Measurements from ENCODE around the gene TESPA1.

The TESPA1 gene

DNA sequence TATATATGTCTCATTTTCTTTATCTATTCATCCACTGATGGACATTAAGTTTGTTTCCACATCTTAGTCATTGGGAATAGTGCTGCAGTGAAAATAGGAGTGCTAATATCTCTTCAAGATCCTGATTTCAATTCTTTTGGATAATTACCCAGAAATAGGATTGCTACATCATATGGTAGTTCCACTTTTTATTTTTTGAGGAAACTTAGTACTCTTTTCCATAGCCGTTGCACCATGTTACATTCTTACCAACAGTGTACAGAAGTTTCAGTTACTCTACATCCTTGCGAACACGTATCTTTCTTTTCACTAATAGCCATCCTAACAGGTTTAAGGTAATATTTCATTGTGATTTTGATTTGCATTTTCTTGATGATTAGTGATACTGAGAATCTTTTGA lies 29.8 kb downstream of the TESPA1 start:
- Histone ChIP-seq H4K20me1 (ENCODE audit: insufficient read depth, low read length) (no peaks in the 10 kb centered on the region), H3K36me3 (replicated peaks; ENCODE audit: low read depth, low read length) (peaks cover 10% of the 10 kb centered on the region), H3K9me3 (ENCODE audit: insufficient read depth, low read length) (no peaks in the 10 kb centered on the region), H3K27me3 (ENCODE audit: low read depth, low read length) (no peaks in the 10 kb centered on the region), H3K4me2 (ENCODE audit: low read length) (no peak overlapping the region), H2AFZ (ENCODE audit: low read depth, low read length) (no peak overlapping the region), H3K79me2 (ENCODE audit: low read length) (no peaks in the 10 kb centered on the region), H3K4me3 (ENCODE audit: low read length) (no peak overlapping the region), H3K4me1 (ENCODE audit: low read length) (peaks cover 12% of the 10 kb centered on the region), H3K9ac (ENCODE audit: low read length) (no peak overlapping the region), H3K27ac (ENCODE audit: low read length) (no peak overlapping the region)
- TF ChIP-seq EZH2phosphoT487 (IDR thresholded peaks at IDR 0.05; ENCODE audit: low read depth) (no peak), CTCF (IDR thresholded peaks at IDR 0.05; ENCODE audit: low read depth, low read length) (no peak)

GRCh38 chr12:54954228-54954627 lies 30.3 kb downstream of the TESPA1 start:
- H3K4me1 ChIP-seq (ENCODE audit: low read length): peaks cover 7% of the 10 kb centered on the region
- H3K4me2 ChIP-seq (ENCODE audit: low read length): no peak overlapping the region
- H3K36me3 ChIP-seq (replicated peaks; ENCODE audit: low read depth, low read length): peaks cover 13% of the 10 kb centered on the region

GRCh38 chr12:54950071-54950727 lies 34.4 kb downstream of the TESPA1 start:
- no peaks in the 10 kb centered on the region for H3K4me1 ChIP-seq (ENCODE audit: low read length)
- H3K4me2 ChIP-seq (ENCODE audit: low read length): no peak overlapping the region
- H3K27ac ChIP-seq (ENCODE audit: low read length): no peak overlapping the region
- H3K79me2 ChIP-seq (ENCODE audit: low read length): no peaks in the 10 kb centered on the region
- peaks cover 9% of the 10 kb centered on the region for H3K36me3 ChIP-seq (replicated peaks; ENCODE audit: low read depth, low read length)
- H4K20me1 ChIP-seq (ENCODE audit: insufficient read depth, low read length): no peaks in the 10 kb centered on the region
- no peak overlapping the region for H2AFZ ChIP-seq (ENCODE audit: low read depth, low read length)
- no peak for TF ChIP-seq CTCF (IDR thresholded peaks at IDR 0.05; ENCODE audit: low read depth, low read length)
- no peak for TF ChIP-seq EZH2phosphoT487 (IDR thresholded peaks at IDR 0.05; ENCODE audit: low read depth)
- H3K9ac ChIP-seq (ENCODE audit: low read length): no peak overlapping the region
- no peaks in the 10 kb centered on the region for H3K9me3 ChIP-seq (ENCODE audit: insufficient read depth, low read length)
- no peaks in the 10 kb centered on the region for H3K27me3 ChIP-seq (ENCODE audit: low read depth, low read length)
- no peak overlapping the region for H3K4me3 ChIP-seq (ENCODE audit: low read length)

More at GRCh38 chr12:54954228-54954627, 30.3 kb downstream of the TESPA1 start:
- no peak overlapping the region for H3K4me3 ChIP-seq (ENCODE audit: low read length)
- TF ChIP-seq EZH2phosphoT487 (IDR thresholded peaks at IDR 0.05; ENCODE audit: low read depth): no peak
- H3K9me3 ChIP-seq (ENCODE audit: insufficient read depth, low read length): no peaks in the 10 kb centered on the region
- H3K79me2 ChIP-seq (ENCODE audit: low read length): no peaks in the 10 kb centered on the region
- H2AFZ ChIP-seq (ENCODE audit: low read depth, low read length): no peak overlapping the region
- no peaks in the 10 kb centered on the region for H4K20me1 ChIP-seq (ENCODE audit: insufficient read depth, low read length)
- H3K27me3 ChIP-seq (ENCODE audit: low read depth, low read length): no peaks in the 10 kb centered on the region
- H3K27ac ChIP-seq (ENCODE audit: low read length): no peak overlapping the region
- no peak overlapping the region for H3K9ac ChIP-seq (ENCODE audit: low read length)

DNA sequence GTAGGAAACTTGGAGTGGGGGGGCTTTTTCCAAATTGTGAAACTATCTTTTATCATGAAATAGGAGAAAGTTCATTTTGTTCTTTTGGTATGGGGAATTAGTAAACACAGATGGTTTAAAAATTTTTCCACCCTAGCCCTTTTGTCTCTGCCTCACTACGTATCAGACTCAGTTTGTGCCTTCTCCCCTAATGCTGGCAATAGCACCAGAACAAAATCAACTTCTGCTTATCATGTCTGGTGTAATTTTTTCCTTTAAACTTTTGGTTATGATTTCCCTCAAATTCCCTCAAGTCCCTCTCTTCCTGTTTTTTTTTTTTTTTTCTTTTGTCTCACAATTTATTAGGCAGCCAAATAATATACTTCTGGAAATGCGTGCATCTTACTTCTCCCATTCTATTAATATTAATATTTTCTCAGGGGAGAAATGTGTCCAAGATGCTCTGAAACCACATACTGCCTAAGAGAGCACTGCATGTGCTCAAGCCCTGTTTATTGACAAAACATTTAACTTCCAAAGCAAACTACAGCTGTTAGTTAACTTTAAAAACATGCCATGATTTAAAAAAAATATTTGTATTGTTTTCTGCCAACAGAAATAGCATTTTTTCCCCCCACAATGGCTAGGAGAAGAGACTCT lies 35.4 kb downstream of the TESPA1 start:
- TF ChIP-seq EZH2phosphoT487 (IDR thresholded peaks at IDR 0.05; ENCODE audit: low read depth): no peak
- no peak for TF ChIP-seq CTCF (IDR thresholded peaks at IDR 0.05; ENCODE audit: low read depth, low read length)
- Histone ChIP-seq H3K27me3 (ENCODE audit: low read depth, low read length) (no peaks in the 10 kb centered on the region), H3K9me3 (ENCODE audit: insufficient read depth, low read length) (no peaks in the 10 kb centered on the region), H3K9ac (ENCODE audit: low read length) (no peak overlapping the region), H4K20me1 (ENCODE audit: insufficient read depth, low read length) (no peaks in the 10 kb centered on the region), H2AFZ (ENCODE audit: low read depth, low read length) (no peak overlapping the region), H3K36me3 (replicated peaks; ENCODE audit: low read depth, low read length) (peaks cover 9% of the 10 kb centered on the region), H3K4me2 (ENCODE audit: low read length) (no peak overlapping the region), H3K79me2 (ENCODE audit: low read length) (no peaks in the 10 kb centered on the region), H3K4me3 (ENCODE audit: low read length) (no peak overlapping the region), H3K4me1 (ENCODE audit: low read length) (no peaks in the 10 kb centered on the region), H3K27ac (ENCODE audit: low read length) (no peak overlapping the region)

Data from OCI-LY3 (cell line).